EL (cell line): ENCODE results near the gene FRMD4B.

Experiments used
- DNase-seq: peaks from one replicate; pipeline ENCODE4 v3.0.0-alpha.2; 2016

The FRMD4B gene

GRCh38 chr3:69120879-69121464, 264.9 kb downstream of the FRMD4B start:
- peak; percentile 66 for DNase-seq
